GM12892 (cell line): ENCODE measurements around the gene RUSC2.

Source experiments
- POLR2A ChIP-seq: IDR thresholded peaks from 2 replicates; pipeline ENCODE4 v1.6.1; 2011; ENCODE audit warnings: low read depth, low read length, control low read depth
- POLR2AphosphoS5 ChIP-seq: IDR thresholded peaks from 2 replicates; pipeline ENCODE4 v1.6.1; 2011; ENCODE audit warnings: low read depth, low read length, control low read depth
- TAF1 ChIP-seq: IDR thresholded peaks from 2 replicates; pipeline ENCODE4 v1.6.1; 2011; ENCODE audit warnings: low read depth, mild to moderate bottlenecking, control low read depth, low read length, borderline replicate concordance

GRCh38 chr9:35464141-35465025 is 25.5 kb upstream of the RUSC2 start:
- no peak for TF ChIP-seq POLR2AphosphoS5
- no peak for TF ChIP-seq POLR2A
- TF ChIP-seq TAF1: no peak
